Stimulated activated CD4-positive, alpha-beta T cell treated with anti-CD3 and anti-CD28 coated beads, Interleukin-1b, Interleukin-23, amount 100 ng/mL, for 48 hours (primary cell): Measurements from ENCODE around the gene PSPN.

Experiments
- DNase-seq: peaks from one replicate; pipeline ENCODE4 v3.0.0-alpha.2; 2020

PSPN gene

GRCh38 chr19:6375411-6376010 lies at the start of gene PSPN:
Gene PSPN, minus strand, starts transcription at chr19:6375933. Its CDS starts 84 bp downstream, at chr19:6375849.
- DNase-seq = no peak

GRCh38 chr19:6424939-6425731 lies 49.4 kb upstream of the PSPN start:
- DNase-seq = peak; percentile 100

DNA sequence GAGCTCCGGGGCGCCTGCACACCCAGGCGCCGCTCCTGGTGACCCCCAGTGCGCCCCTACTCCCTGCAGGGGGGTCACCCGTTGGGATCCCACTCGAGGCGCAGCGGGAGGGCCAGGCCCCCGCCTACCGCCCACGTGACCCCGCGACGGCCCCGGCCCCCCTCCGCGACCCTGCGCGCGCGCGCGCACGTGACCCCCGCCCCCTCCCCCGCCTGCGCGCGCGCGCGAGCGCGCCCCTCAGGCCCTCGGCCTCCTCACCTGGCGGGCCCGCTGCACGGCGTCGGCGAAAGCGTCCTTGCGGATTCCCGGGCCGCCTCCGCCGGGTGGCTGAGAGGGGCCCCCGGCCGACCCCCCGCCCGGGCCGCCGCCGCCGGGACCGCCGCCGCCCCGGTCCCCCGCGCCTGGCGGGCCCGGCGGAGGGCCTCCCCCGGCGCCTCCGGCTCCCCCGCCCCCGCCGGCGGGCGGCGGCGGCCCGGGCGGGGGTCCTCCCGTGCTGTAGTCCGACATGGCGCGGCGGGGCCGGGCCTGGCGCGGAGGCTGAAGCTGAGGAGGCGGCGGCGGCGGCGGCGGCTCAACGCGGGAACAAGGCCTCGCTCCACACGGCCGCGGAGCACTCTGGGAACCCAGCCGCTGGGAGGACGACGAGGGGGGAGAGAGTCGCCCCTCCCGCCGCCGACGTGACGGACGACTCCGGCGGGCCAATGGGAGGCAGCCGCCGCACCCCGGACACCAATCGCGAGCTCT lies 48.6 kb upstream of the PSPN start, which contains the start of gene KHSRP:
Gene KHSRP (minus strand): TSS at position 617 of the 744 bp plus-strand sequence. CDS start 110 bp downstream, at position 507.
- peak; percentile 20 for DNase-seq

DNA sequence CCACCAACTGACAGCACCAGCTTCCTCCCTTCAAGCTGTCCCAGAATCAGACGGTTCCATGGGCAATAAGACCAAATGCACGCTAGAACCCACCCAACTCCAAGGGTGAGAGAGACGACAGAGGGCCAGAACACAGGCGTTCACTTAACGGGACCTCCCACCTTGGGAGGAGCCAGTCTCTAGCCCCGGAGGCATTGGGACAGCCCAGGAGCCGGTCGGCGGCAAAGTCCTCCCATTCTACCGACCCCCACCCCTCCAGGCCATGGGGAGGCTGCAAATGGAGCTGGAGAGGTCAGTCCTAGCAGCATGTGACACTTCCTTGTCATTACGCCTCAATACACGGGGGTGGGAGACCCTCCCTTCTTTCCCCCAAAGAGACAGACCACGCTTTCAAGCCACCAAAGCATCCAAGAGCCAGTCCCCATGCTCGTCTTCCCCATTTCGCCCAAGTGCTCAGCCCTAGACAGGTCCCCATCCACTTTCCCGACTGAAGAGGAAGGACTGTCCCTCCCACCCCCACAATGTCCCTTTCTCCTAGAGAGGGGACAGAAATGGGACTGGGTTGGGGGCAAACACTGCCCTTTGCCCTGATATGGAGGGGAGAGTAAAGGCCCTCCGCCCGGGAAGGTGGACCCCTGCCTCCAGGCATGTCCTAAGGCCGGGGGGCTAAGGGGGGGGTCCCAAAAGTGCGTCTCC lies 47.9 kb upstream of the PSPN start:
- peak; percentile 49 for DNase-seq

GRCh38 chr19:6421075-6422014 lies 45.6 kb upstream of the PSPN start:
- DNase-seq = no peak

GRCh38 chr19:6418562-6418932 lies 42.8 kb upstream of the PSPN start:
- DNase-seq = no peak

- DNase-seq = no peak
These were observed 42.2 kb upstream of the PSPN start for GRCh38 chr19:6417713-6418561.

- DNase-seq = no peak
These were observed 41.1 kb upstream of the PSPN start for GRCh38 chr19:6416658-6417405.

DNA sequence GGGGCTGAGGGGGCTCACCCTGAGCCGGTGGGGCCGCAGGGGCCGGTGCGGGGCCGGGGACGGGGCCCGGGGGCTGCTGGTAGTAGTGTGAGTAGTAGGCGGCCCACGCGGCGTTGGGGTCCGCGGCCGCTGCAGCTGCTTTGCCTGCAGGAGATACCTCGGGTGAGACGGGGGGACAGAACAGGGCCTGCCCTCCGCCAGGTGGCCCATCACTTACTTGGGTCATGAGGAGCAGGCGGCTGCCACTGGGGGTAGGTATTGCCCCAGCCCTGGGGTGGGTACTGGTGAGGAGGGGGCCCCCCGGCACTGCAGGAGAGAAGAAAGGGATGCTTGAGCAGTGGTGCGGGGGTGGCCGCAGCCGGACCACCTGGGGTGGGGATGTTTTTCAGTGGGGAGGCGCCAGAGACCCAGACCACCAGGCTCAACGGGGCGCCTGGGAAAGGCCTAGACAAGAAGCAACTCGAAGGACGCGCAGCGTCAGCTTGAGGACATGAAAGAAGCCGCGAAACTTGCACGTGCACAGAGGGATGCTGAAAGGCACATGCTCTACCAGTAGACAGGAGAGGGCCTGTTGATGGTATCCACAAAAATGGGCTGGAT lies 40.0 kb upstream of the PSPN start:
- no peak for DNase-seq

DNA sequence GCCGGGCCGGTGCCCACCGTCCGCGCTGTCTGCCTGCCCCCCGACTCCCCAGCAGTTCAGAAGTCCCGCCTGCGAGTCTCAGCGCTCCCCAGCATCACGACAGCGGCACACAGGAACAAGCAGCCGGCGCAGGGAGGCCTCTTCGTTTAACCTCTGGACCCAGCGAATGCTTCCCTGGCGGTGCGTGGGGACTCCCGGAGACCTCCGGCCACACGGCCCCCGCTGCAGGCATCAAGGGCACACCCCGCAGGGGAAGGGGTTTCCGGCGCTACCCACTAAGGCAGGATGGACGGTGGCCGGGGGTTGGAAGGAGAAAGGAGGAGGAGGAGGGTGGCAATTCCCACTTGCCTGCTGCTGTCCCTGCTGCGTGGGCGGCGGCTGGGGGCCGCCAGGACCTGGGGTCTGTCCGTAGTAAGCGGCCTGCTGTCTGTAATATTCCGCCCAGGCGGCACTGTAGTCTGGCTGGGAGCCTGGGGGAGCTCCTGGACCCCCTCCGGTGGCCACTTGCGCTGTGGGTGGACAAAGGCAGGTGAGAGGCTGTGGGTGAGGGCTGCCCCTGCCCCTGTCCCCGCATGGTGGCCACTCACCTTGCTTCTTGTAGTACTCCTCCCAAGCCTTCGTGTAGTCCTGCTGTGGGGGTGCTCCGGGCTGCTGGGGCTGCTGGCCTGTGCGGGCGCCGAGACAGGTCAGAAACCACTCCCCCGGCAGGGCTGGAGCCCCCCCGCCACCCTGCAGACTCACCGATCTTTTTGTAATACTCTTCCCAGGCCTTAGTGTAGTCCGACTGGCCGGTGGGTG lies 39.3 kb upstream of the PSPN start:
- no peak for DNase-seq

- no peak for DNase-seq
These were observed 38.2 kb upstream of the PSPN start for GRCh38 chr19:6413721-6414643.

DNA sequence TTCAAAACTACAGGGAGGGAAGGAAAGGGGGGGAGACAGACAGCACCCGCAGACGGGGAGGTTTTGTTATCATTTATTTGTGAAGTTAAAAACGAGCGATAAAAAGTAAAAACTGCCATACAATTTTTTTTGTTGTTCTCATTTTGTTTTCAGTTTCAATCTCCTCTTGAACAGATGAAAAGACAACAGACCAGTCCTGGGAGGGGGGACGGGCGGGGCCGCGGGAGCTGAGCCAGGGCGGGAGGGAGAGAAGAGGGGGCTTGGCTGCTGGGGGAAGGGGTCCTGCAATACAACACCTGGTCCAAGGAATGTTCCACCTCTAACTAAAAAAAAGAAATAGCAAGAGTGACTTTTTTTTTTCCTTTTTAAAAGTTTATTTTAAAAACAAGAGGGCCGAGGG lies 37.6 kb upstream of the PSPN start:
- DNase-seq = no peak

- peak; percentile 51 for DNase-seq
These were observed 36.8 kb upstream of the PSPN start for GRCh38 chr19:6412447-6413091.

GRCh38 chr19:6412061-6412446 lies 36.3 kb upstream of the PSPN start:
- no peak for DNase-seq

GRCh38 chr19:6409346-6409745 lies 33.6 kb upstream of the PSPN start:
- no peak for DNase-seq

GRCh38 chr19:6406401-6406800 lies 30.7 kb upstream of the PSPN start:
- DNase-seq = no peak
